H54 (cell line): Measurements from ENCODE around the gene ADGRF5.

Experiments
- DNase-seq: peaks from one replicate; pipeline ENCODE4 v3.0.0; 2011; ENCODE audit warnings: low spot score, mixed read lengths; ENCODE audit not compliant: insufficient read length
- FAIRE-seq: peaks from 3 replicates; lab custom pipeline; 2011; peaks lifted over from hg19 to GRCh38; lab: Jason Lieb, UNC
- POLR2A ChIP-seq: IDR thresholded peaks from 2 replicates; pipeline ENCODE4 v1.6.1; 2011; ENCODE audit warnings: low read depth, mild to moderate bottlenecking, low read length

The ADGRF5 gene

GRCh38 chr6:46921731-46922130 lies at the start of gene ADGRF5:
ADGRF5 (minus strand) TSS chr6:46921938; CDS start chr6:46906762, 15,176 bp downstream.
- DNase-seq = no peak
- no peak for TF ChIP-seq POLR2A
- FAIRE-seq = no peak

GRCh38 chr6:46969206-46969605 lies 47.5 kb upstream of the ADGRF5 start:
- DNase-seq = no peak
- no peak for FAIRE-seq
- no peak for TF ChIP-seq POLR2A

GRCh38 chr6:46967826-46968349 lies 46.1 kb upstream of the ADGRF5 start:
- no peak for FAIRE-seq
- no peak for TF ChIP-seq POLR2A
- no peak for DNase-seq

- no peak for TF ChIP-seq POLR2A
- DNase-seq = no peak
- no peak for FAIRE-seq
These were observed 43.2 kb upstream of the ADGRF5 start for GRCh38 chr6:46964716-46965519.

- DNase-seq (no peak), FAIRE-seq (no peak)
- no peak for TF ChIP-seq POLR2A
These were observed 41.9 kb upstream of the ADGRF5 start for GRCh38 chr6:46963626-46964025.

- no peak for FAIRE-seq
- no peak for DNase-seq
- TF ChIP-seq POLR2A = no peak
These were observed 41.3 kb upstream of the ADGRF5 start for GRCh38 chr6:46963039-46963438.

- DNase-seq (no peak), FAIRE-seq (no peak)
- TF ChIP-seq POLR2A = no peak
These were observed 40.0 kb upstream of the ADGRF5 start for GRCh38 chr6:46961711-46962110.

- FAIRE-seq (no peak), DNase-seq (no peak)
- no peak for TF ChIP-seq POLR2A
These were observed 39.5 kb upstream of the ADGRF5 start for GRCh38 chr6:46961232-46961631.

- TF ChIP-seq POLR2A = no peak
- FAIRE-seq (no peak), DNase-seq (no peak)
These were observed 37.7 kb upstream of the ADGRF5 start for GRCh38 chr6:46959419-46959818.

GRCh38 chr6:46956409-46956808 lies 34.7 kb upstream of the ADGRF5 start:
- TF ChIP-seq POLR2A = no peak
- DNase-seq (no peak), FAIRE-seq (no peak)

GRCh38 chr6:46954837-46955451 lies 33.2 kb upstream of the ADGRF5 start:
- no peak for FAIRE-seq
- no peak for DNase-seq
- TF ChIP-seq POLR2A = no peak

- DNase-seq = no peak
- FAIRE-seq = no peak
- TF ChIP-seq POLR2A = no peak
These were observed 32.2 kb upstream of the ADGRF5 start for GRCh38 chr6:46953921-46954320.

- DNase-seq (no peak), FAIRE-seq (no peak)
- TF ChIP-seq POLR2A = no peak
These were observed 28.0 kb upstream of the ADGRF5 start for GRCh38 chr6:46949632-46950280.

- DNase-seq = no peak
- no peak for TF ChIP-seq POLR2A
- no peak for FAIRE-seq
These were observed 27.0 kb upstream of the ADGRF5 start for GRCh38 chr6:46948699-46949098.
